SK-N-MC (cell line): ENCODE results near the gene ZNF438.

Experiments
- EZH2 ChIP-seq: fragments of 200-600 bp; sonication (generic); IDR thresholded peaks from one replicate; pipeline ENCODE4 v1.6.1; 2017; ENCODE audit warnings: antibody characterized with exemption
- FOXP2 ChIP-seq: optimal IDR thresholded peaks from 2 replicates; pipeline ENCODE3; 2011; ENCODE audit warnings: mild to moderate bottlenecking, moderate library complexity; ENCODE audit not compliant: insufficient read depth; ENCODE audit errors: extremely low read length, control extremely low read depth
- POLR2AphosphoS5 ChIP-seq: IDR thresholded peaks from 2 replicates; pipeline ENCODE4 v1.6.1; 2012; ENCODE audit warnings: mild to moderate bottlenecking, low read depth, low read length, borderline replicate concordance

- TF ChIP-seq POLR2AphosphoS5 (no peak), EZH2 (no peak), FOXP2 (no peak)
Measured at GRCh38 chr10:31073996-31074721, 42.5 kb upstream of the ZNF438 start.
